Omental fat pad (tissue), 4 donors: Measurements from ENCODE around the gene CREBL2. TPM values are rescaled to one million over a fixed set of nuclear protein-coding genes. Genes with fewer than 3 reads are reported as not detected.
"Not testable (repeated sequence)": the region's sequence is repeated elsewhere in the genome, so short reads cannot be mapped to it uniquely, and the experiment has no call there.

Experiments
- ATAC-seq: fragments of 150-250 bp; one replicate; pipeline ENCODE4 v1.9.1; 2016; ENCODE audit warnings: mild to moderate bottlenecking, moderate library complexity; ENCODE audit not compliant: low FRiP score
- DNase-seq: peaks from one replicate; pipeline ENCODE4 v3.0.0-alpha.2; 2019; ENCODE audit warnings: low spot score
- CTCF ChIP-seq, 3 donors: fragments of 450-650 bp; IDR thresholded peaks; one replicate each; pipeline ENCODE4 v1.5.1; 2016 to 2017; ENCODE audit warnings: antibody characterized with exemption in 3 of 3, mild to moderate bottlenecking in 3 of 3, moderate library complexity in 2 of 3
- total RNA-seq, 4 donors: library from RNA; depleted of rRNA; stranded (reverse); fragments of >200 nt; gene quantifications; one replicate each; pipeline ENCODE4 v1.1.0, GENCODE V29; 2016

Gene CREBL2
- total RNA-seq, 4 donors from 2014 or later = 53.0 to 73.9 (median 63.1) TPM

- TF ChIP-seq CTCF (IDR thresholded peaks at IDR 0.05) = no peak
- ATAC-seq (no peak), DNase-seq (no peak)
Observed at GRCh38 chr12:12626471-12626870, 14.8 kb downstream of the CREBL2 start.

- ATAC-seq (no peak), DNase-seq (no peak)
- TF ChIP-seq CTCF (IDR thresholded peaks at IDR 0.05) = no peak
Observed at GRCh38 chr12:12627308-12627827, 15.7 kb downstream of the CREBL2 start.

GRCh38 chr12:12628013-12628412 is 16.3 kb downstream of the CREBL2 start:
- ATAC-seq (no peak), DNase-seq (no peak)
- no peak for TF ChIP-seq CTCF (IDR thresholded peaks at IDR 0.05)

- TF ChIP-seq CTCF (IDR thresholded peaks at IDR 0.05) = no peak
- ATAC-seq = no peak
- DNase-seq = no peak
Observed at GRCh38 chr12:12630850-12631249, 19.2 kb downstream of the CREBL2 start.

- DNase-seq (no peak), ATAC-seq (no peak)
- no peak for TF ChIP-seq CTCF (IDR thresholded peaks at IDR 0.05)
Observed at GRCh38 chr12:12635651-12636050, 24.0 kb downstream of the CREBL2 start.

- ATAC-seq = no peak
- DNase-seq = no peak
- no peak for TF ChIP-seq CTCF (IDR thresholded peaks at IDR 0.05)
Observed at GRCh38 chr12:12636641-12637040, 25.0 kb downstream of the CREBL2 start.

- ATAC-seq, DNase-seq: not testable (repeated sequence)
Observed at GRCh38 chr12:12639995-12640394, 28.3 kb downstream of the CREBL2 start.

GRCh38 chr12:12641650-12642049 is 30.0 kb downstream of the CREBL2 start:
- no peak for ATAC-seq
- TF ChIP-seq CTCF (IDR thresholded peaks at IDR 0.05) = no peak

More at GRCh38 chr12:12641650-12642049, 30.0 kb downstream of the CREBL2 start:
- no peak for DNase-seq
